Mesangial cell (primary cell): ENCODE measurements around the gene FXYD2. TPM values are rescaled to one million over a fixed set of nuclear protein-coding genes. Genes with fewer than 3 reads are reported as not detected.

Experiments
- total RNA-seq: library from RNA; depleted of rRNA; stranded (reverse); fragments of >200 nt; gene quantifications from 2 replicates; pipeline ENCODE4 v1.2.3, GENCODE V29; 2015

Gene FXYD2
- 57.8 and 248 TPM in 2 replicates for total RNA-seq

DNA sequence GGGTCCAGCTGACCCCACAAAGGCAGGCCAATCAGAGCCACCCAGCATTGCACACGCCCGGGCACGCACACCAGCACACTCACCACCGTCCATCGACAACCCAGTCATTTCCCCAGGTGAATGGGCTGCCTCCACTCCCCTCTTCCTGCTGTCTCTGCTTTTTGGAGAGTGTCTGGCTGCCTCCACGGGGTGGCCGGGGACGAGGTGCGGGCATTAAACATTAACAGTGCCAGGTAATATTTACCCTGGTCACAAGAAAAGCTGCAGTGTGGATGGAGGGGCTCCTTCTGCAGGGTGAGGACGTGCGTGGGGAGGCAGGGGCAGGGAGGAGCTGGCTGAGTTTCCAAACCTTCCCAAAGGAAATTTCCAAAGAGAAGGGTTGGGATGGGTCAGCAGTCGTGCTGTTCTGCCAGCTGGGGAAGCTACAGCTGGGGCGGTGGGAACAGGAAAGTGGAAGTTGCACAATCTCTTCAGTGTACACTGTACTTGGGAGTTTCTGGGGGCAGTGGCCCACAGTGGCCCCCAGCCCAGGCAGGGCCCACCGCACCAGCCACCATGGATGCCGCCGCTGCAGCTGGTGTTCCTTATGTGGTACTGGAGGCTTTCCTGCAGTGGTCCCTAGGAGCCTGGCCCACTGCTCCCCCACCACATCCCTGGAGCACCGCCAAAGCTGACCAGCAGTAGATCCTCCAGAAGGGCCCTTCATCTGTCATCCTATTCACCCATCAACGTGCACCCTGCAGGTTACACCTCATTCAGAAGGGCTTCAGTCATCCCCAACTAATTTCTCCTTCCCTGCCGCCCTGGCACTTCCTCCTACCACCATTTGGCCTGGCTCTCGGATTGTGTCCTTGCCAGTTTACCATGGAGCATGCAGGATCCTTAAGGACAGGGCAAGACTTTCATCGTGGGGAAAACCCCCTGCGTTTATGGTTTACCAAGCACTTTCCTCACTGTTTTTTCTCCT is at the start of gene FXYD2:
FXYD2 (minus strand) TSS at position 174 of the 967 bp plus-strand sequence; CDS start at position 108, 66 bp downstream.

DNA sequence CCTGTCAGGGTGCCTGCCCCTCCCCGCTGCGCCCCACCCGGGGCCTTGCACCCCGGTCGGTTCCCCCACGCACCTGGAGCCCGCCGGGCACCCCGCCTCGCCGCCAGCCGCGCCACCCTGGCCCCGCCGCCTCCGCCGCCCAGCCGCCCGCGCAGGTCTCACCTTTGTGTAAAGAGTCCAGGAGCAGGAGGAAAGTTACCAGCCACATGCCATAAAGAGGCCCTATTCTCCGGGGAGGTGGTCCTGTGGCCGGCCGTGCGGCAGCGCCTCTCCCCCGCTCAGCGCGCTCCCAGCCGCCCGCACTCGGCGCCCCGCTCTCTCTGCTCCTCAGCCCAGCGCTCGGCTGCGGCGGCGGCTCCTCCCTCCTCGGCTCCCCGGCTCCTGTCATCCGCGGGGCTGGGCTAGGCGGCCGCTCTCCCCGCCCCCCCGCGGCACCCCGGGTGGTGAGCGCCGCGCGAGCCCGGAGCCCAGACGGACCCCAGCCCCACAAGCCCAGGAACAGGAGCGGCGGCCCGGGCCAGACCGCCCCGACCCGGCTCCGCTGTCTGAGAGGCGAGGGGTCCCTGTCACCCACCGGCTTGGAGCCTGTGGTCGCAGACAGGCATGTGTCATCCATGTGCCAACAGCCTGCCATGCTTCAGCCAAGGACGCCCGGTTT is 27.5 kb downstream of the FXYD2 start, which contains the start of gene DSCAML1:
DSCAML1 (minus strand) TSS at position 345 of the 658 bp plus-strand sequence; CDS start at position 208, 137 bp downstream.

Other genes with a start within 250 kb of the FXYD2 start
- gene DSCAML1, start 27.5 kb downstream of the FXYD2 start, total RNA-seq = 9.0 TPM in 1 of 2 replicates, not detected in the other
- 12.2 and 17.4 TPM in 2 replicates for gene FXYD6, start 51.9 kb upstream of the FXYD2 start, total RNA-seq
- gene TMPRSS13, start 104.7 kb upstream of the FXYD2 start, total RNA-seq = 0.13 and 0.16 TPM in 2 replicates
- 0.49 TPM in 1 of 2 replicates, not detected in the other for gene IL10RA, start 161.7 kb upstream of the FXYD2 start, total RNA-seq